Endodermal cell (in vitro differentiated cells): ENCODE results near the gene MPHOSPH10. TPM values are rescaled to one million over a fixed set of nuclear protein-coding genes. Genes with fewer than 3 reads are reported as not detected.
A peak's percentile ranks its signal among the peaks of the same experiment; 100 is the strongest.
"Not testable (repeated sequence)": the region's sequence is repeated elsewhere in the genome, so short reads cannot be mapped to it uniquely, and the experiment has no call there.

Experiments used
- DNase-seq: peaks from one replicate; pipeline ENCODE4 v3.0.0-alpha.2; 2017
- H3K27ac ChIP-seq: 2 replicates; pipeline ENCODE4 v1.5.1; 2013; ENCODE audit warnings: mild to moderate bottlenecking, low read depth, low read length, moderate library complexity
- H3K27me3 ChIP-seq: 2 replicates; pipeline ENCODE4 v1.6.1; 2013; ENCODE audit warnings: mild to moderate bottlenecking, low read length, moderate library complexity; ENCODE audit not compliant: insufficient read depth, control insufficient read depth, poor library complexity, severe bottlenecking
- H3K36me3 ChIP-seq: 2 replicates; pipeline ENCODE4 v1.7.0; 2013; ENCODE audit warnings: mild to moderate bottlenecking, low read length, moderate library complexity; ENCODE audit not compliant: control insufficient read depth, insufficient read depth
- H3K4me1 ChIP-seq: one replicate; pipeline ENCODE4 v1.7.0; 2013; ENCODE audit warnings: low read length; ENCODE audit not compliant: control insufficient read depth, insufficient read depth
- H3K4me3 ChIP-seq: 2 replicates; pipeline ENCODE4 v1.5.1; 2013; ENCODE audit warnings: mild to moderate bottlenecking, low read length, moderate library complexity
- H3K9ac ChIP-seq: 2 replicates; pipeline ENCODE4 v1.6.1; 2013; ENCODE audit warnings: mild to moderate bottlenecking, low read length, moderate library complexity; ENCODE audit not compliant: poor library complexity, severe bottlenecking; ENCODE audit errors: extremely low read depth
- H3K9me3 ChIP-seq: 2 replicates; pipeline ENCODE4 v1.6.1; 2013; ENCODE audit warnings: mild to moderate bottlenecking, low read length, moderate library complexity; ENCODE audit not compliant: control insufficient read depth
- H3K27ac Mint-ChIP-seq: 2 replicates; pipeline ENCODE4 v1.8.0; 2020; ENCODE audit warnings: mixed read lengths
- H3K27me3 Mint-ChIP-seq: 2 replicates; pipeline ENCODE4 v1.8.0; 2021; ENCODE audit warnings: mild to moderate bottlenecking, mixed read lengths; ENCODE audit not compliant: insufficient read depth
- H3K36me3 Mint-ChIP-seq: 2 replicates; pipeline ENCODE4 v1.8.0; 2020; ENCODE audit warnings: low read depth, mixed read lengths
- H3K4me1 Mint-ChIP-seq: 2 replicates; pipeline ENCODE4 v1.8.0; 2020; ENCODE audit warnings: mixed read lengths
- H3K4me3 Mint-ChIP-seq: 2 replicates; pipeline ENCODE4 v1.8.0; 2020; ENCODE audit warnings: mild to moderate bottlenecking, moderate library complexity, mixed read lengths
- H3K9me3 Mint-ChIP-seq: 2 replicates; pipeline ENCODE4 v1.8.0; 2020; ENCODE audit warnings: mild to moderate bottlenecking, mixed read lengths
- WGBS, 2 experiments: methylation state at CpG; one replicate each; pipeline versions ENCODE4 v1.1.5 to v1.1.7; 2013; ENCODE audit warnings: missing lambda C conversion rate in 2 of 2, mixed read lengths in 1 of 2; ENCODE audit not compliant: insufficient coverage in 1 of 2, insufficient read length in 1 of 2; 5-methylcytosine and 5-hydroxymethylcytosine counted together
- total RNA-seq, 2 donors: library from RNA; stranded (reverse); fragmentation: NEBNext Ultra II Directional in 1 of 2; extraction: Animal tissue kit (Norgen Biotek cat#: 25700) in 1 of 2; gene quantifications; 2 replicates in 1 of 2; 3 replicates in 1 of 2; pipeline ENCODE4 v1.2.1, GENCODE V29; 2021

MPHOSPH10 gene
- total RNA-seq, 2 donors from 2014 or later = 30.2 to 35.8 TPM

DNA sequence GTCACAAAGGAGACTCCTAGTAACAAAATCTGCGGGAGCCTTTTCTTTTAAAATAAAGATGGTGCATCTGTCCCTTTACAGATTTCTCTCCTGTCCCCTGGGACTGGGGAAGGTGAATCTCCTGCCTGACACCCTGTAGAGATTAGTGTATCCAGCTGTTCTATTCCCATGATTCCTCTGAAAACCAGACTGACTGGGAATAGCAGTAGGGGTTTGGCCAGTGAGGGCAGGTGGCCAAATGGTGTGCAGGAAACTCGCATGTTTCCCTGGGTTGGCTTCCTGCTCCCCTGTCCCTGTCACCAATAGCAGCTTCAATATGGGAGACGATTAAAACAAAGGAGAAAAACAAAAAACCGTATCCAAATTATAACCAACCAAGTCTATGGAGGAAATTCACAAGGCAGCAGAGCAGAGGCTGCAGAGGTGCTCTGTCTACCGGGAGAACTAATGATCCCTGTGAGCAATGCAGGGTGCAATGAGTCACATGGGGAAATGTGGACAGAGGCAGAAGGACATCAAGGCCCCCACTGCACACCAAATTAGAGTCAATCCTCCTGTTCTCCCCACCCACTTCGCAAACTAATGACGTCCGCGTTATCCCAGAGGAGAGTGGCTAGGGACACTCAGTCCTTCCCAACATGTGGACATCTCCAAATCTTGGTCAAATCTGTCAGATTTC is 45.0 kb upstream of the MPHOSPH10 start:
- peak overlapping the region; percentile 45 for H3K27ac Mint-ChIP-seq
- not testable (repeated sequence) for H3K27me3 ChIP-seq, H3K36me3 Mint-ChIP-seq, H3K9ac ChIP-seq, H3K4me3 ChIP-seq, H3K27me3 Mint-ChIP-seq, H3K4me1 ChIP-seq, H3K9me3 Mint-ChIP-seq, H3K9me3 ChIP-seq, H3K36me3 ChIP-seq, H3K27ac ChIP-seq
- peak overlapping the region; percentile 35 for H3K4me3 Mint-ChIP-seq
- peaks cover 61% of the 10 kb centered on the region for H3K4me1 Mint-ChIP-seq
- WGBS, 2 experiments = 67 to 70% methylated on average over 2 to 8 of the region's 9 CpGs
- DNase-seq = peak; percentile 63

GRCh38 chr2:71089475-71089874 is 41.0 kb upstream of the MPHOSPH10 start:
- not testable (repeated sequence) for H3K4me3 ChIP-seq, H3K9ac ChIP-seq, H3K27me3 ChIP-seq, DNase-seq, H3K27me3 Mint-ChIP-seq, H3K4me1 ChIP-seq, H3K27ac ChIP-seq, H3K36me3 ChIP-seq
- 89% methylated on average over 7 to 14 of the region's 14 CpGs for WGBS, 2 experiments
- peak overlapping the region; percentile 88 for H3K27ac Mint-ChIP-seq
- H3K9me3 ChIP-seq = peaks cover 14% of the 10 kb centered on the region
- peaks cover 22% of the 10 kb centered on the region for H3K9me3 Mint-ChIP-seq
- H3K4me3 Mint-ChIP-seq = peak overlapping the region; percentile 67
- peaks cover 56% of the 10 kb centered on the region for H3K4me1 Mint-ChIP-seq
- peaks cover 17% of the 10 kb centered on the region for H3K36me3 Mint-ChIP-seq

- Mint-ChIP-seq H3K4me1 (peaks cover 37% of the 10 kb centered on the region), H3K36me3 (peaks cover 17% of the 10 kb centered on the region), H3K9me3 (peaks cover 22% of the 10 kb centered on the region)
- not testable (repeated sequence) for H3K27me3 Mint-ChIP-seq, DNase-seq, H3K4me3 ChIP-seq, H3K27ac Mint-ChIP-seq, H3K4me3 Mint-ChIP-seq, H3K36me3 ChIP-seq, H3K27ac ChIP-seq, H3K27me3 ChIP-seq, H3K4me1 ChIP-seq, H3K9ac ChIP-seq
- H3K9me3 ChIP-seq = peaks cover 14% of the 10 kb centered on the region
- 90 to 95% methylated on average over 4 to 9 of the region's 9 CpGs for WGBS, 2 experiments
Observed at GRCh38 chr2:71091808-71092207, 38.6 kb upstream of the MPHOSPH10 start.

DNA sequence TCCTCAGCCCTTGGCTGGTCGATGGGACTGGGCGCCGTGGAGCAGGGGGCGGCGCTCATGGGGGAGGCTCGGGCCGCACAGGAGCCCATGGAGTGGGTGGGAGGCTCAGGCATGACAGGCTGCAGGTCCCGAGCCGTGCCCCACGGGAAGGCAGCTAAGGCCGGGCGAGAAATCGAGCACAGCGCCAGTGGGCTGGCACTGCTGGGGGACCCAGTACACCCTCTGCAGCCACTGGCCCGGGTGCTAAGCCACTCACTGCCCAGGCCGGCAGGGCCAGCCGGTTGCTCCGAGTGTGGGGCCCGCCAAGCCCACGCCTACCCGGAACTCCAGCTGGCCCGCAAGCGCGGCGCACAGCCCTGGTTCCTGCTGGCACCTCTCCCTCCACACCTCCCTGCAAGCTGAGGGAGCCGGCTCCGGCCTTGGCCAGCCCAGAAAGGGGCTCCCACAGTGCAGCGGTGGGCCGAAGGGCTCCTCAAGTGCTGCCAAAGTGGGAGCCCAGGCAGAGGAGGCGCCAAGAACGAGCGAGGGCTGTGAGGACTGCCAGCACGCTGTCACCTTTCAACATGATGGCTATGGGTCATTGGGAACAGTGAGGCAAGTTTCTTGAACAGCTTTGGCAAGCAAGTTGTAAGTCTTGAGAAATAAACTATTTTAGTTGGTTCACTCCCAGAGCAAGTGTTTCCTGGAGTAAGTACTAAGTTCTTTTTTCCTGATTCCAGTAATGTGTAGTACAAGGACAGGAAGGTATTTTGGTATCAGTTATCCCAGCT is 37.8 kb upstream of the MPHOSPH10 start:
- H3K36me3 Mint-ChIP-seq = peaks cover 17% of the 10 kb centered on the region
- H3K27me3 Mint-ChIP-seq, H3K36me3 ChIP-seq, DNase-seq, H3K4me1 ChIP-seq, H3K4me3 ChIP-seq, H3K4me3 Mint-ChIP-seq, H3K27ac ChIP-seq, H3K9ac ChIP-seq, H3K27me3 ChIP-seq, H3K27ac Mint-ChIP-seq: not testable (repeated sequence)
- peaks cover 22% of the 10 kb centered on the region for H3K9me3 Mint-ChIP-seq
- 97 to 100% methylated on average over 13 to 33 of the region's 33 CpGs for WGBS, 2 experiments
- peaks cover 29% of the 10 kb centered on the region for H3K4me1 Mint-ChIP-seq
- peaks cover 14% of the 10 kb centered on the region for H3K9me3 ChIP-seq
